Esophagus muscularis mucosa (tissue), 4 donors: ENCODE data around the gene BCL11B.

Source experiments
- CTCF ChIP-seq, 3 experiments: fragments of 200-600 bp in 2 of 3; fragments of 450-650 bp in 1 of 3; sonication (generic) in 2 of 3; IDR thresholded peaks; one replicate each; pipeline ENCODE4 v1.5.1; 2017 to 2019; ENCODE audit warnings: antibody characterized with exemption in 3 of 3, mild to moderate bottlenecking in 2 of 3, moderate library complexity in 1 of 3
- EP300 ChIP-seq: sonication (generic); formaldehyde crosslinking; IDR thresholded peaks from one replicate; pipeline ENCODE4 v1.6.1; 2017; ENCODE audit warnings: antibody characterized with exemption
- POLR2A ChIP-seq: fragments of 450-650 bp; IDR thresholded peaks from one replicate; pipeline ENCODE4 v1.6.1; 2017; ENCODE audit warnings: antibody characterized with exemption, moderate library complexity, mild to moderate bottlenecking, low read depth
- POLR2AphosphoS5 ChIP-seq, 2 donors: sonication (generic); formaldehyde crosslinking; IDR thresholded peaks; one replicate each; pipeline ENCODE4 v1.6.1; 2017; ENCODE audit warnings: antibody characterized with exemption in 2 of 2

GRCh38 chr14:99122521-99123125 lies 149.4 kb downstream of the BCL11B start:
- TF ChIP-seq POLR2A (no peak), POLR2AphosphoS5 (IDR thresholded peaks at IDR 0.05) (no peak), CTCF (IDR thresholded peaks at IDR 0.05) (no peak), EP300 (no peak)
